MM.1S (cell line): ENCODE measurements around the gene SMPX.

Experiments
- CTCF ChIP-seq: fragments of 300-600 bp; sonication (generic); IDR thresholded peaks from 2 replicates; pipeline ENCODE4 v1.5.1; 2016; ENCODE audit warnings: antibody characterized with exemption, low read length, mixed read lengths
- EZH2 ChIP-seq: fragments of 300-600 bp; sonication (generic); optimal IDR thresholded peaks from 2 replicates; pipeline ENCODE3; 2017; ENCODE audit warnings: low read depth, mild to moderate bottlenecking, antibody characterized with exemption, low read length, mixed read lengths

GRCh38 chrX:21738210-21738949 is 19.5 kb downstream of the SMPX start:
- no peak for TF ChIP-seq CTCF
- no peak for TF ChIP-seq EZH2
